GM18505 (cell line): ENCODE measurements around the gene LDHA.

ENCODE experiments used
- ATAC-seq: cut with Tn5 transposase; IDR thresholded peaks from one replicate; pipeline ENCODE4 v1.9.1; 2021; ENCODE audit not compliant: unreplicated experiment
- POLR2A ChIP-seq: IDR thresholded peaks from 4 replicates; pipeline ENCODE4 v1.6.1; 2011; ENCODE audit warnings: borderline replicate concordance; ENCODE audit not compliant: insufficient read depth, insufficient read length; ENCODE audit errors: extremely low read depth

The LDHA gene

DNA sequence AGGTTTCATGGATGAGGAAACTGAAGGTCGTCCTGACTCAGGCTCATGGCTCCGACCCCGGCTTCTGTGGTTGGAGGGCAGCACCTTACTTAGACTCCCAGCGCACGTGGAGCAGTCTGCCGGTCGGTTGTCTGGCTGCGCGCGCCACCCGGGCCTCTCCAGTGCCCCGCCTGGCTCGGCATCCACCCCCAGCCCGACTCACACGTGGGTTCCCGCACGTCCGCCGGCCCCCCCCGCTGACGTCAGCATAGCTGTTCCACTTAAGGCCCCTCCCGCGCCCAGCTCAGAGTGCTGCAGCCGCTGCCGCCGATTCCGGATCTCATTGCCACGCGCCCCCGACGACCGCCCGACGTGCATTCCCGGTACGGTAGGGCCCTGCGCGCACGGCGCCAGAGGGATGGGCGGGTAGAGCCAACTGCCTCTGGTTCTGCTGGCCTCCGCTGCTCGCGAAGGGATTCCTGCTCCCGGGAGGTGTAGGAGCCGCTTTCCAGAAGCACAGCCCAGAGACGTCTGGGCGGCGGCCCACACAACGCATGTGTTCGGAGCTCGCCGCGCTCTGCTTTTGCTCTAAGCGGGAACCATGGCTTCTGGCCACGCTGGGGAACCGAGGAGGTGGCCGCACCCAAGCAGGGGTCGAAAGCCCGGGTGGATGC lies at the start of gene LDHA:
Gene LDHA, plus strand, starts transcription at position 289 of the 653 bp plus-strand sequence. CDS start 2,280 bp downstream, outside the sequence.
- peak; percentile 64 for ATAC-seq
- TF ChIP-seq POLR2A = peak; percentile 99

DNA sequence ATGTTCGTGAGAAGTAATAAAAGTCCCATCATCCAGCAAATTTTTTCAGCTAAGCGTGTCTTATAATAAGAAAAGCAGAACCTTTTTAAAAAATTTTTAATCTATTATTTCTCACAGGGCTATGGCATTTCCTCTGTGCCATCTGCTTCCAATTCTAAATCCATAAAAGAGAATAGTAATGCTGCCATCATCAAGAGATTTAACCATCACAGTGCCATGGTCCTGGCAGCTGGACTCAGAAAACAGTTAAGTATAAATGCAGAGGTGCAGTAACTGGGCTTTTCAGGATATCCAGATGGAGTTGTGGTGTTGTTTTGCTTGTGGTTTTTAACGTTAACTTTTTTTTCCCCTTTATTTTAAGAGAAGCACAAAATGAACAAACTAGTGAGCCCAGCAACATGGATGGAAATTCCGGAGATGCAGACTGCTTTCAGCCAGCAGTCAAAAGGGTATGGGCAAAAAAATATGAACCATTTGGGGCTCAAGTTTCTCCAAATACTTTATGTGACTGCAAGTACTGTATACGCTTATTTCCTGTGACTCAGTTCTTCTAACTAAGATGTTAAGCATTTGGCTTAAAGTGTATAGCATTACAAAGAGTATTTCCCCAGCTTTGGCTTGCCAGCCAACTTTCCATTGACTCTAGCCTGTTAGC lies 46.8 kb upstream of the LDHA start:
- no peak for TF ChIP-seq POLR2A
- ATAC-seq = no peak

DNA sequence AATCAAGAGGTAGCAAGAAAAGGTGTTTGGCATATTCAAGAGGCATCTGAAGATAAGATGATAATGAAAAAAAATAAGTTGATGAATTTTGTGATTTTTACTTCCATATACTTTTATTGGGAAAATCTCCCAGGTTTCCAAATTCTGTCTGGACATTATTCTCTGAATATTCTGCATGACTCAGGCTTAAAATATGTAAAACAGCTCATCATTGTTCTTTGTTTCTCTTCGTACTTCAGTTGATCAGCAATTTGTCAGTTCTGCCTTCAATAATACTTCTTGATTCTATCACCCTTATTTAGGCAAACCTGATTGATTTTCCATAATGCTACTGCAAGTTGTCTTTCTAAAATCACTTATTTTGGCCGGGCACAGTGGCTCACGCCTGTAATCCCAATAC lies 41.8 kb upstream of the LDHA start:
- no peak for TF ChIP-seq POLR2A
- ATAC-seq = no peak

DNA sequence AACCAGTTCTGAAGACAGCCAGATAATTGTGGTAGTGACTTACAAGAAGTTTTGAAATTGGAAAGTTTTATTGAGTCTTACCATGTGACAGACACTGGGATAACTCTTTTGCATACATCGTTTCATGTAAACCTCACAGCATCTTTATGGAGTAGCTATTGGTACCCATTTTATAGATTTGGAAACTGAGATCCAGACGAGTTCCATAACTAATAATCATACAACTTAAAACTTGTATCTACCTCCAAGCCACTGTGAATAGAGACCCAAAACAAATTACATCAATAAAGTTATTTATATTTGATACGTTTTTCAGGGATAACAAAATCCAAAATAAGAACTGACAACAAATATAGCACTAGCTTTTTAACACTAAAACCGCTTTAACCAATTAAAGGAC lies 35.7 kb upstream of the LDHA start:
- TF ChIP-seq POLR2A = no peak

DNA sequence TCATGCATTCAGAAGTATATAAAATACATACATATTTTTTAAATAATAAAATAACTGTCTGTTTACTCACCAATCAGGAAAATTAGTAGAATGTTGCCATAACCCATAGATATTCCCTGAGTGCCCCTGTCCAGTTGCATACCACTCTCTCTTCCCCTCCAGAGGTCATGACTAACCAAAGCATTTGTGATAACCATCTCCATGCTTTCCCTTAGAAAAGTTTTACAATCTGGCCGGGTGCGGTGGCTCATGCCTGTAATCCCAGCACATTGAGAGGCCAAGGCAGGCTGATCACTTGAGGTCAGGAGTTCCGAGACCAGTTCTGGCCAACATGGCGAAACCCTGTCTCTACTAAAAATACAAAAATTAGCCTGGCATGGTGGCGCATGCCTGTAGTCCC lies 33.2 kb upstream of the LDHA start:
- TF ChIP-seq POLR2A = no peak
- no peak for ATAC-seq

More for the DNA sequence above, 35.7 kb upstream of the LDHA start:
- ATAC-seq = no peak

DNA sequence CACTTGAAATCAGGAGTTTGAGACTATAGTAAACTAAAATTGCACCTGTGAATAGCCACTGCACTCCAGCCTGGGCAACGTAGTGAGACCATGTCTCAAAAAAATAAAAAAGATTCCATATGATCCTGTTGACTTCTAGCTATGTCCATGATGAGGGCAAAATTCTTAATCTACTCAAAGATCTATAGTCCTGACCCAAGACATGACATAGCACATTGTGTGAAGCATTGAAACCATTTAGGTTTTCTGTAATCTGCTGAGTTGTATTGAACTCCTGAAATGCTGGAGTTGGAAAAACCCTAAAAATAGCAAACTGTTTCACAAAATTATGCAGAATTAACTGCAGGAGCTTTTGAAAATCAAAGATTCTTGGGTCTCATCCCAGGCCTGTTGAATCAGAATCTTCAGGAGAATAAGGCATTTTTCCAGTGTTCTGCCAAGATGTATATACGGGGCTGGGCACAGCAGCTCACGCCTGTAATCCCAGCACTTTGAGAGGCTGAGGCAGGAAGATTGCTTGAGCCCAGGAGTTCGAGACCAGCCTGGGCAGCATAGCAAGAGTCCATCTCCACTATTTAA lies 29.8 kb upstream of the LDHA start:
- ATAC-seq = no peak
- no peak for TF ChIP-seq POLR2A

DNA sequence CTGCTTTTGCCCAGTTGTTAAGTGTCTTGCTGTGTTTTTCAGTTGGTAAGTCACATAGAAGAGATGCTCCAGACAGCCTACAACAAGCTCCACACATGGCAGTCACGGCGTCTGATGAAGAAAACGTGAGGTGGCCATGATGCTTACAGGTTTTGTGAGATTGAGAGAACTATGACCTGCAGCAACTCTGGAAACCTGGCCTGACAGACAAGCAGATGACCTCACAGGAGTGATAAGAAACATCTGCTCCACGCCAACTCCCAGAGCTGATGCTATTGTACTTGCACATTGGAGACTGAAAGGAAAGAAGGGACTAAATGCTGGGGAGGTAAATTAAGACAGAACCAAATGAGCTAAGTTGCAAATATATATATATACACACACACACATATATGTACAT lies 28.6 kb upstream of the LDHA start:
- no peak for TF ChIP-seq POLR2A
- ATAC-seq = no peak

DNA sequence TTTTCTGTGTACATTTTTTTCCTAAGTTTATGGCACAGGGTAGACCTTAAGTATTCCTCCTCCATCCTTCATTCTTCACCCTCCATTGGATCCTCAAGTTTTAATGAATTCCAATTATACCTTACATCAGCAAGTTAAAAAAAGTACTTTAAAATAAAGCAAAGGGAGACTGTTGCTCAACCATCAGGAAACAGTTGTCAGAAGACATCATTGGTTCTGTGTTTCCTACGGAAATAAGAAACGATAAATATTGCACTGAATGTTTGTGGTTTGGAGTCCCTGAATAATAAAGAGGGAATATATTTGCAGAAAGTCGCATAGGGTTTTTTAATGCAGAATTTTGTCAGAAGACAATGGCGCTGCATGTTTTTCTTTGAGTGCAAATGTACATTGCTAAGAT lies 28.1 kb upstream of the LDHA start:
- TF ChIP-seq POLR2A = no peak
- no peak for ATAC-seq

DNA sequence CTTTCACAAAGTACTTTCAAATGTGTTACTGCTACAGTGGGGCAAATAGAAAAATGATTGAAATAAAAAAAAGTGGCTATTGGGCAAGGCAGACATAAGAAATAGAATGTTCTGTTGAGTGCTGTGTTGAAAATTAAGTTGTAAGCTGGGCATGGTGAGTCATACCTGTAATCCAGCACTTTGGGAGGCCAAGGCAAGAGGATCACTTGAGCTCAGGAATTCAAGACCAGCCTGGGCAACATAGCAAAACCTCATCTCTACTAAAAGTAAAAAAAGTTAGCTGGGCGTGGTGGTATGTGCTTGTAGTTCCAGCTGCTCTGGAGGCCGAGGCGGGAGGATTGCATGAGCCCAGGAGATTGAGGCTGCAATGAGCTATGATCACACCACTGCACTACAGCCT lies 26.9 kb upstream of the LDHA start:
- no peak for ATAC-seq
- TF ChIP-seq POLR2A = no peak

DNA sequence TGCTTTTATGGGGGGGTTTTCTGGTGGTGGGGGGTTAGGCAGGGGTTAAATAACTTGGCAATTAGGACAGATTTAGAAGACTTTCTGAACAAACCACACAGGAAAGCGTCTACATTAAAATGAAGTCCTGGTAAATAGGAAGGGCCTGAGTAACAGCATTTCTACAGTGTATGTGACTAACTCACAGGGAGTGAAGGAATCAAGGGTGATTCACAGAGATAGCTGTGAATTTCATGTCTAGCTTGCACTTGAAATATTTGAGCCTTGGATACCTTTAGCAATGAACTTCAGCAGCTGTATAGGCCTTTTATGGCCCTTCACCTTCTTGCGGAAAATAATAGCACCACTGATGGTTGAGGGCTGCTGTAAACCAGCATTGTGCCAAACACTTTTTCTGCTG lies 26.1 kb upstream of the LDHA start:
- no peak for ATAC-seq
- no peak for TF ChIP-seq POLR2A

DNA sequence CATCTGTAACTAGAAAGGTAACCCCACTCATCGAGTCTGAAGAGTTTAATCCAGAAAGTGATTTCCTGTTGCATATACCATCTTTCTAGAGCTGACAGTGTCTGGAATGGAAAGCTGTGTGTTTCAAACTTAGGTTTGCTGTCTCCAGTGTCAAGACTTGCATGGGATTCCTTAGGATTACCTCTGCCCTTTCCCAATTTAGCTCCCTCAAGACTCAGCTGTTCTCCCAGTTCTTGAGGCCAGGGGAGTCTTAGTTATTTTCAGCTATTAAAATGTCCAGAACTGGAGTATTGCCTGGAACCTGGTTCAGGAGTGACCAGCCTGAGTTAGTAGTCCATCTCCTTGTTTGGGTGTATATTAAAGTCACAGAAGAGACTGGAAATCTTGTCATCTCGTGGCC lies 25.0 kb upstream of the LDHA start:
- no peak for ATAC-seq
- no peak for TF ChIP-seq POLR2A

DNA sequence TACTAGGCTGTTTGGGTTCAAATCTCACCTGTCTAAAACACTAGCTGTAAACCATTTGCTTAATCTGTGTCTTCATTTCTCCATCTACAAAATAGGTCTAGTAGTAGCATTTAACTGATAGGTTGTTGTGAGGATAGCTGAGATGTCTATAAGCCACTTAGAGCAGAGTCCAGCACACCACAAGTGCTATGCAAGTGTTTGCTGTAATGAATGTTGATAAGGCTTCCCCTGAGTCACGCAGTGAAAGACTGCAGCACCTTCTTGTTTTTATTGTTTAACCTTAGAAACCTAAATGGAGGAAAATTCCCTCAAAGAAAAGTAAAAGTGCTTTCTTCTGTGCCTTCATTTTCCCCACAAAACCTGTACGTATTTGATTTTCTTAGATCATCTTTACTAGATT lies 23.1 kb upstream of the LDHA start:
- ATAC-seq = no peak
- no peak for TF ChIP-seq POLR2A

DNA sequence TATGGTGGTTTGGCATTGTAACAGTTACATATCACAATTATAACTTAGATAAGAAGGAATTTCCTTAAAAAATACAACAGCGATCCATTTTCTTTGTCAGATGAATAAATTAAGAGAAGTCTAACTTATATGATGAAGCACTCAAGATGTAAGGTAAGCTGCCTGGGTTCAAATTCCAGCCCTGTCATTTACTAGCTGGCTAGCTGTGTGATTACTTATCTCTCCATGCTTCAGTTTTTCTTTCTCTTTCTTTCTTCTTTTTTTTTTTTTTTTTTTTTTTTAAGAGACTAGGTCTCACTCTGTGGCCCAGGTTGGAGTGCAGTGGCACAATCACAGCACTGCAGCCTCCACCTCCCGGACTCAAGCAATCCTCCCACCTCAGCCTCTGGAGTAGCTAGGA lies 22.2 kb upstream of the LDHA start:
- no peak for ATAC-seq
- TF ChIP-seq POLR2A = no peak

DNA sequence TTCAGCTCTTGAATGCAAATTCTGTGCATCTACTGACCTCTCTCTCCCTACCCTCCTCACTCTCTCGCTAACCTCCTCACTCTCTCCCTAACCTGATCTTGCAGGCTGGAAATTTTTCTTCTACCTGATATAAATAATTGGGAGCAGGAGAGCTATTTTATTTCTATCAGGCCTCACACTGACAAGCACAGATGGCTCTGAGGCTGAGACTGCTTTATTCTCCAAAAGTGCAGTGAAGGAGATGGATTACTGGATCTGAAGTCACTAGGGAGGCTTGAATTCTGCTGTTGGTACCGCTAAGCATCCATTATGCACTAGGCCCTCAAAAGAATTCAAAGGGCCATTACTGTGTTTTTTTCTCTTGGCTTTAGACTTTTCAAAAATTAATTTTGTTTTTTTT lies 19.4 kb upstream of the LDHA start:
- no peak for ATAC-seq
- TF ChIP-seq POLR2A = no peak
